Activated CD8-positive, alpha-beta memory T cell treated with anti-CD3 and anti-CD28 coated beads, Interleukin-2, amount 50 U/mL, for 1 hour (primary cell): Measurements from ENCODE around the gene DIS3L2.
"Not testable (repeated sequence)": the region's sequence is repeated elsewhere in the genome, so short reads cannot be mapped to it uniquely, and the experiment has no call there.

ENCODE experiments used
- DNase-seq: peaks from one replicate; pipeline ENCODE4 v3.0.0-alpha.2; 2020; ENCODE audit errors: extremely low read depth

DIS3L2 gene

DNA sequence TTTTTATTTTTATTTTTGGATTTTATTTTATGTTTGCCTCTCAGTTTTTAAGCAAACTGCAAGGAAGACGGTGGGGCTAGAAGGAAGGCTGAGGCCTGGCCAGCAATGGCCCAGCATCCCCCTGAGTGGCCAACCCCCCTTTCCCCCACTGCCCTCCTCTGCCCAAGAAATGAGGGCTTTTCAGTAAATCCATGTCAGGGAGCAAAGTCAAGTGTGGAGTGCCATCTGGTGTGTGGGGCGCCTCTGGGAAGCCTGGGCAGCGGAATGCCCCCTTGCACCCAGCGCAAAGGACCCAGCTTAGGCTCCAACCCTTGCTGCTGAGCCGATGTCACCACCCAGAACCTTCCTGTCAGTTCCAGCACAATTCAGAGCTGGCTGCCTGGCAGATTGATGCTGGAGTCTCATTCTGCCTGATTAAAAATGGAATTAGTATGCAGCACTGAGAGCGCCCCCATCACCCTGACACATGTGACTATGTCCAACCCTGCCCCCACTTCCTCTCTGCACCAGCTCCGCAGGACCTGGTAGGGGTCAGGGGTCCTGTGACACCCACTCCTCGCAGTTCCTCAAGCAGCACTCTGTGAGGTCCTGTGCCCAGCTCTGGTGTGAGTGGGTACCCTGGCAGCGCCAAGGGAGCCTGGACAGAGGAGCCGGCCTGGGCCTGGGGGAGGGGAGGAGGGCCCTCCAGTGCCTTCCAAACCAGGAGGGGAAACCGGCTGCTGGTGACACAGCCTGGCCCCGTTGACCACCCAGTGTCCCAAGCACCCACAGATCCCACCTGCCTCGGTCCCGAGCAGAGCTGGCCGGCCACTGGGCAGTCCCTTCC, 407.8 kb downstream of the DIS3L2 start:
- DNase-seq, result no peak

DNA sequence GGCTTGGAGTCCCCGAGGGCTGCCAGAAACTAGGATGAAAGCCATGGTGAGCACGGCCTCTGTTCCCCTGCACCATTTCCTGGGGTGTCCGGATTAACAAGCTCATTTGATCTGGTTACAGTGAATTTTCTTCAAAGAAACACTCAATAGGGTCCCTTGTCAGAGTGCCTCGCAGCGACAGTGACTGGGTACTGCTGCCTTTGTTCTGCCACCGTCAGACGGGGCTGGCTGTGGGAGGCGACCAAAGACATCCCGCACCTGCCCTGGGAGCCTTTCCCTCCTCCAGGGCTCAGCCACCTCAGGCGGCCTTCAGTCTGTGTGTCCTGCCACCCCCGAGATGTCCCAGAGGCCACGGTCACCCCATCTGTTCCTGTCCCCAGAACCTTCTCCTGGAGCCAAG, 408.5 kb downstream of the DIS3L2 start:
- DNase-seq, result not testable (repeated sequence)

DNA sequence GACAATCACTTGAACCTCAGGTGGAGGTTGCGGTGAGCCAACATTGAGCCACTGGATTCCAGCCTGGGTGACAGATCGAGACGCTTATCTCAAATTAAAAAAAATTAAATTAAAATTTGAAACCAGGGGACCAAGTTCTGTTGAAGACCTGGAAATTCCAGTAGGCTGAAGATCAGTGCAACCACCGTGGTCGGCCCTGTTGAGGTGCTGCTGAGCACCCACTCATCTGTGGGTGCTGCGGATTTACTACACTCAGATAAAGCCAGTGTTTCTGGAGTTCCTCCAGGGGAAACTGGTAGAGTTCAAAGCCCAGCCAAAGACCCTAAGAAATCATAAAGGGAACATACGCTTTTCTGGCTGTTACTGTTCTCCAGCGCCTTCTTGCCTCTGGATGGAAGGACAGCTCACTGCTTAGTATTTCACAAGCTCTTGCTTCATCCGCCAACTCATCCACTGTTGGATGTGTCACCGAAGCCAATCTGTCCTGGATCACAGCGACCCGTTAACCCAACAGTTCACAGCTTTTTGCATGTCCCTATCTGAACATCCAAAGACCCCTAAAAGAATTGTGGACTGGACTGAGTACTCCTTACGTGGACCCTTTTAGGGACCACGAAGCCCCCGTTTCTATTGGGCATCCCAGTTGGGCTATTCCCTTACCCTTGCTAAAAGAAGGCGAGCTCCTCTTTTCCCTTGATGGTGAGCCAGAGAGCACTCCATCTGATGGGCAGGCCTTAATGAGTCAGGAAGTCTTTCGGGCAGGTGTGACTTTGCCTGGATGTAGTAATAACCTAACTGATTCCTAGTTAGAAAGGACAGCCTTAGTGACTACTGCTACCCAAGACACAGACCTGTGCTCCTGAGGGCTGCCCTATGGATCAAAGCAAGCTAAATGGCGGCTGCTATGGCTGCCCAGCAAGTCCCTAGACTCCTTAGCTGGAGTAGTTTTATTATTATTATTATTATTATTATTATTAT, 411.0 kb downstream of the DIS3L2 start:
- DNase-seq, result no peak

DNA sequence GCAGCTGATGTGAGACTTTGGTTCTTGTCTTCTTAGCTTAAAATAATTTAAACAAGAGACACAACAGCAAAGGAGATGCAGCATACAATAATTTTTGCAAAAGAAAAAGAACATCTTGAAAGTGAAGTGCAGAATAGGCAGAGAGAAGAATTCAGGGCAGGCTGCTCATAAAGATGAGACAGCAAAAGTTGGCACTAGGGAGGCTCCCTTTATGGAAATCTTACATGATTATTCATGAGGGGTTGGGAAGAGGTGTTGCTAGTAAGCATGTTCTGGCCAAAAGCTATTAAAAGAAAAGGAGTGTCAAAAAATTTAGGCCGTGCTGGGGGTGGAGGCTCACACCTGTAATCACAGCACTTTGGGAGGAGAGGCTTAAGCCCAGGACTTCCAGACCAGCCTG, 412.8 kb downstream of the DIS3L2 start:
- DNase-seq, result no peak

DNA sequence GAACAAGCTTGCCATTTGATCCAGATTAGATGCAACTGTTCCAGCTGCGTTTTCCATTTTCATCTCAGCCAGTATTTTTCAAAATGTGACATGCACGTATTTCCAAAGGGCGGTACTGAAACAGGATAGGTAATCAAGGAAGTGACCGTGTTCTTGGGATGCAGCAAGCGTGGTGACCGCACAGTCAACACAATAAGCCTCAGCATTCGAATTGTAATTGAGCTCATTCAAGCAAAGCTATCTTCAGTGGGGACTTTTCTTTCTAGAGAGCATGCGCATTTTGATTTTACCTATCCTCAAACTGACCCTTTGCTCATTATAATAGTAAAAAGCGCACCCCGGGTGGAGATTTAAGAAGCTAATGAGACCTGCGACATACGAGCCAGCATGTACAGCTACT, 413.7 kb downstream of the DIS3L2 start:
- DNase-seq, result no peak

DNA sequence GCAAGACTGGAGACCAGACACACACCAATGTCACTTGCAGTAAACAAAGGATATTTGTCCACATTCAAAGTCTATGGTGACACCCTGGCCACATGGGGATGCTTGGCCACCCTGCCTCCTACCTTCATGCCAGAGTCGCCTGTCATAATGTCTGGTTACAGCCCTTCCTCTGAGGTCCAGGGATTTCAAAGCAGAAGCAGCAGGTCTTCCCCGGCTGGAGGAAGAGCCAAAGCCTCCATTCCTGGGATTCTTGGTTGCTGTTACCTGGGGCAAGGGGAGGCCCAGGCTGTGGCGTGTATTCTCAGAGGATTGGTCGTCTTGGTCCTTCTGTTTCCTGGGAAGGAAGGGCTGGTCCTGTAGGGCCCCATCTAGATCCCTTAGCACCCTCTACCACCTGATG, 414.7 kb downstream of the DIS3L2 start:
- no peak for DNase-seq

DNA sequence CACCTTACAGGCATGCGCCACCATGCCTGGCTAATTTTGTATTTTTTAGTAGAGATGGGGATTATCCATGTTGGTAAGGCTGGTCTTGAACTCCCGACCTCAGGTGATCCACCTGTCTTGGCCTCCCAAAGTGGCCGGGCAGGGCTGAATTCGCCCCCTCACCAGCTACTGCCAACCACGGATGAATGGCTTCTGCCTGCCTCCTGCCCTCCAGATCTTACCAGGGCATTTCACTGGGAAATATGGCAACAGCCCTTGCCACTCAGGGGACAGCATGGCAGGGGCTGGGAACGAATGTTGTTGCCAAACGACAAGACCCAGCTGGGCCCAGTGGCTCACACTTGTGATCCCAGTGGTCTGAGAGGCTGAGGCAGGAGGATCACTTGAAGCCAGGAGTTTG, 415.2 kb downstream of the DIS3L2 start:
- no peak for DNase-seq

DNA sequence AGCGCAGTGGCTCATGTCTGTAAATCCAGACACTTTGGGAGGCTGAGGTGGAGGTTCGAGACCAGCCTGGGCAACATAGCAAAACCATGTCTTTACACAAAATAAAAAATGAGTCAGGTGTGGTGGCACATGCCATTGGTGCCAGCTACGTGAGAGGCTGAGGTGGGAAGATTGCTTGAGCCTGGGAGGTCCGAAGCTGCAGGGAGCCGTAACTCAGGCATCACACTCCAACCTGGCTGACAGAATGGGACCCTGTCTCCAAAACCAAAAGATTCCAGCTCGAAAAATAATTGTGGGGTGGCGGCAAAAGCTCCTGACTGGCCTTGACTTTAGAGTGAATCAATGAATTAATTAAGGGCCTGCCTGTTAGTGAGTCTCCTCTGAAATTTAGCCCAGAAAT, 415.8 kb downstream of the DIS3L2 start:
- no peak for DNase-seq

DNA sequence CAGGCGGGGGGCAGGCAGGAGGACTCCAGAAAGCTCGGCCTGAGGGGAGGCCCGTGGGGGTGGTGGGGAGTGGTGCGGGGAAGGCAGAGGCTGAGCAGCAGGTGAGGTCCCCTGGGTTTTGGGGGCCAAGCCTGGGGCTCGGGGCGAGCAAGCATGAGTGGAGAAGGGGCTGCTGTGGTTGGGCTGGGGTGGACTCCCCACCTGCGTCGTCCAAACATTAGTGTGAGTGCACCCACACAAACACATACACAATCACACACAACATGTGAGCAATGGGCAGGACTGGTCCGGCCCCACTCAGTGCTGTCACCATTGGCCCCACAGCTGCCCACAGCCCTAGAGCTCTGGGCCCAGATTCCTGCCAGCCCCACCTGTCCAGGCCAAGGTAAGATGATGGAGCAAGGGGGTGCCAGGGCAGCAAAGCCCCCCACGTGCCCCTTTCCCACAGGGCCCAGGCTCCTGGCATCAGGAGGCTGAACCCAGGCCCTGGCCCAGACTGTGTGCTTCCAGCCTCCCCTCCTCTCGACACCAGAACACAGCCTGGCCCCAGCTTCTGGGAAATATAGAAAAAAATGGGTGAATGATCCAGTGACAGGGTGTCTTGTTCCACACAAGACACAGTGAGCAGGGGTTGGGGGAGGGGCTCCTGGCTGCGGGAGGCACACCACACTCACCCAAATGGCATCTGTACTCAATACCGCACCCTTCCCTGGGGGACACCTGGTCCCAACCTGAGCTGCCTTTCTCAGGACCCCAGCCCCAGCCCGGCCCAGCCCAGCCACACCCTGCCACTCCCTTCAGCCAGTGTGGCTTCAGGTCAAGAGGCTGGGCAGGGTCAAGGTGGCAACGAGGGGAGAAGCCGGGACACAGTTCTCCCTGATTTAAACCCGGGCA, 416.6 kb downstream of the DIS3L2 start:
- DNase-seq, result no peak

DNA sequence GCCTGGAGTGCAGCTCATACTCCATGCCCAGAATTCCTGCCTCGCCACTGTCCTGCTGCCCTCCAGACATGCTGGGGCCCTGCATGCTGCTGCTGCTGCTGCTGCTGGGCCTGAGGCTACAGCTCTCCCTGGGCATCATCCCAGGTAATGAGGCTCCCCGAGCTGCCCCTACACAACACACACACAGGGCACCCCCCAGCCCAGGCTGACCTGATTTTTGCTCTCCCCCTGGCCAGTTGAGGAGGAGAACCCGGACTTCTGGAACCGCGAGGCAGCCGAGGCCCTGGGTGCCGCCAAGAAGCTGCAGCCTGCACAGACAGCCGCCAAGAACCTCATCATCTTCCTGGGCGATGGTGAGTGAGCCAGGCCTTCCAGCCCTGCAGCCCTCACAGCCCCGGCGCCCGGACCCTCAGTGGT, 417.2 kb downstream of the DIS3L2 start, which contains the start of gene ALPP:
TSS of gene ALPP (plus strand) at position 17 of the 417 bp plus-strand sequence. CDS start at position 69, 52 bp downstream.
- DNase-seq, result not testable (repeated sequence)

DNA sequence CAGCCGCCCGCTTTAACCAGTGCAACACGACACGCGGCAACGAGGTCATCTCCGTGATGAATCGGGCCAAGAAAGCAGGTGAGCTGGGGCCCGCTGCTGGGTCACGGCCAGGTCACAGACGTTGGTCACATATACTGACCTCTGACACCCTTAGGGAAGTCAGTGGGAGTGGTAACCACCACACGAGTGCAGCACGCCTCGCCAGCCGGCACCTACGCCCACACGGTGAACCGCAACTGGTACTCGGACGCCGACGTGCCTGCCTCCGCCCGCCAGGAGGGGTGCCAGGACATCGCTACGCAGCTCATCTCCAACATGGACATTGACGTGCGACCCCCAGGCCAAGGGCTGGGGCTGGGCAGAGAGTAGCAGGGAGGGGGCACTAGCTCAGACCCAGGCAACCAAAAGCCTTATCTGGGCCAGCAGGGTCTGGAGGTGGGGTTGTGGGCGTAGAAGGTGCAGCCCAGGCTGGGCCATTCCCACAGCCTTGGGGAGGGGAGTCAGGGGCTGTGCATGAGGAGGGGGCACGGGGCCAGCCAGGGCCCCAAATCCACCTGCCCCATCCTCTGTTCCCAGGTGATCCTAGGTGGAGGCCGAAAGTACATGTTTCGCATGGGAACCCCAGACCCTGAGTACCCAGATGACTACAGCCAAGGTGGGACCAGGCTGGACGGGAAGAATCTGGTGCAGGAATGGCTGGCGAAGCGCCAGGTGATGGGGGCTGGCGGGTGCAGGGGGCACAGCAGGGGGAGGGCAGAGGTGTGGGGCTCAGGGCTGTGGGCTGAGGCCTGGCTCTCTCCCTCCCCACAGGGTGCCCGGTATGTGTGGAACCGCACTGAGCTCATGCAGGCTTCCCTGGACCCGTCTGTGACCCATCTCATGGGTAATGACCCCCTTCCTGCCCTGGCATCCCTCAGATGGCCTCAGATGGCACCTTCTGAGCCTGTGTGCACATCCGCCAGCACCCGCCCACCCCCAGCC, 418.4 kb downstream of the DIS3L2 start:
- not testable (repeated sequence) for DNase-seq

DNA sequence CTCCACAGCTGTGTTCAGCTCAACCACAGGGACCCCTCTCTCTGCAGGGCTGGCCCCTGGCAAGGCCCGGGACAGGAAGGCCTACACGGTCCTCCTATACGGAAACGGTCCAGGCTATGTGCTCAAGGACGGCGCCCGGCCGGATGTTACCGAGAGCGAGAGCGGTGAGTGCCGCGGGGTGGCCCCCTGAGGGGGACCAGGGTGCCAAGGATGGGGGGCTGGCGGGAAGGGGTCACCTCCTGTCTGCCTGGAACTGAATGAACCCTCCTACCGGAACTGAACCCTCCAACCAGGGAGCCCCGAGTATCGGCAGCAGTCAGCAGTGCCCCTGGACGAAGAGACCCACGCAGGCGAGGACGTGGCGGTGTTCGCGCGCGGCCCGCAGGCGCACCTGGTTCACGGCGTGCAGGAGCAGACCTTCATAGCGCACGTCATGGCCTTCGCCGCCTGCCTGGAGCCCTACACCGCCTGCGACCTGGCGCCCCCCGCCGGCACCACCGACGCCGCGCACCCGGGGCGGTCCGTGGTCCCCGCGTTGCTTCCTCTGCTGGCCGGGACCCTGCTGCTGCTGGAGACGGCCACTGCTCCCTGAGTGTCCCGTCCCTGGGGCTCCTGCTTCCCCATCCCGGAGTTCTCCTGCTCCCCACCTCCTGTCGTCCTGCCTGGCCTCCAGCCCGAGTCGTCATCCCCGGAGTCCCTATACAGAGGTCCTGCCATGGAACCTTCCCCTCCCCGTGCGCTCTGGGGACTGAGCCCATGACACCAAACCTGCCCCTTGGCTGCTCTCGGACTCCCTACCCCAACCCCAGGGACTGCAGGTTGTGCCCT, 419.9 kb downstream of the DIS3L2 start:
- not testable (repeated sequence) for DNase-seq

DNA sequence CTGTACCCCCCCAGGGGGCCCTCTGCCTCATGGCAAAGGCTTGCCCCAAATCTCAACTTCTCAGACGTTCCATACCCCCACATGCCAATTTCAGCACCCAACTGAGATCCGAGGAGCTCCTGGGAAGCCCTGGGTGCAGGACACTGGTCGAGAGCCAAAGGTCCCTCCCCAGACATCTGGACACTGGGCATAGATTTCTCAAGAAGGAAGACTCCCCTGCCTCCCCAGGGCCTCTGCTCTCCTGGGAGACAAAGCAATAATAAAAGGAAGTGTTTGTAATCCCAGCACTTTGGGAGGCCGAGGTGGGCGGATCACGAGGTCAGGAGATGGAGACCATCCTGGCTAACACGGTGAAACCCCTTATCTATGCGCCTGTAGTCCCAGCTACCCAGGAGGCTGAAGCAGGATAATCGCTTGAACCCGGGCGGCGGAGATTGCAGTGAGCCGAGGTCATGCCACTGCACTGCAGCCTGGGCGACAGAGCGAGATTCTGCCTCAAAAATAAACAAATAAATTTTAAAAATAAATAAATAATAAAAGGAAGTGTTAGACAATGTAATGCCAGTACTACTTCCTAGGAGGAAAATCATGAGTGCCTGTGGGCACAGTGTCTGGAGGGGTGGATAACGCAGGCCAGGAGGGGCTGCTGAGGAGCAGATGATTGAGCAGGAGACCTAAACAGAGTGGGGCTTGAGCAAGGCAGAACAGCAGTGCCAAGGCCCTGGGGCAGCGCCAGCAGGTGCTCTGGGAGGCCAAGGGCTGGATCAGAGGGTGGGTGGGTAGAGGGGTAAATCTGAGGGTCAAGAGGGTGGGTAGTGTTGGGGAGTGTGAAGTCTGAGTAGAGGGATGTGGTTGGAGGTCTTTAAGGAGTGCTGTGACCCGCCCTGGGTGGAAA, 421.1 kb downstream of the DIS3L2 start:
- DNase-seq, result no peak

DNA sequence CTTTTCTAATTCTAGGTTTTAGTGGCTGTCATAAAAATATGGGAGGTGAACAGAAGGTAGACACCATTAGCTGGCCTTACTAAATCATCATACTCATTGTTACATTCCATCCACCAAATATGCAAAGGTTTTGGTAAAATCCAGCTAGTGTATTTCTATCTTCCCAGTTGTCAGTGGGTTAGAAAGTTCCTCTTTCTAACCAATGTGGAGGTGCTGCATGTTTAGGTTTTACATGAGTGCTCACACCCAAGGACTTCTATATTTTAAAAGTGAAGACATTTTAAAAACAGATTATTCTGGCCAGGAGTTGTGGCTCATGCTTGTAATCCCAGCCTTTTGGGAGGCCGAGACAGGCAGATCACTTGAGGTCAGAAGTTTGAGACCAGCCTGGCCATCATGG, 423.0 kb downstream of the DIS3L2 start:
- DNase-seq, result no peak

DNA sequence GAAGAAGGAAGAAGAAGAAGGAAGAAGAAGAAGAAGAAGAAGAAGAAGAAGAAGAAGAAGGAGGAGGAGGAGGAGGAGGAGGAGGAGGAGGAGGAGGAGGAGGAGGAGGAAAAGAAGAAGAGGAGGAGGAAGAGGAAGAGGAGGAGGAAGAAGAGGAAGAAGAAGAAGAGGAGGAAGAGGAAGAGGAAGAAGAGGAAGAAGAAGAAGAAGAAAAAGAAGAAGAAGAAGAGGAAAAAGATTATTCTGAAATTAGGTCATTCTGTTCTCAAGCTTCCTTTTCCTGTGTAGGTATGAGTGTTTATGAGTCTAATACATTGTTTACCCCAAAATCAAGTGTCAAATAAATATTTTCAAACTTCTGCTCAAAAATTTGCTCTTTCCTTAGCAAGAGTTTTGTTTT, 423.5 kb downstream of the DIS3L2 start:
- DNase-seq, result not testable (repeated sequence)

DNA sequence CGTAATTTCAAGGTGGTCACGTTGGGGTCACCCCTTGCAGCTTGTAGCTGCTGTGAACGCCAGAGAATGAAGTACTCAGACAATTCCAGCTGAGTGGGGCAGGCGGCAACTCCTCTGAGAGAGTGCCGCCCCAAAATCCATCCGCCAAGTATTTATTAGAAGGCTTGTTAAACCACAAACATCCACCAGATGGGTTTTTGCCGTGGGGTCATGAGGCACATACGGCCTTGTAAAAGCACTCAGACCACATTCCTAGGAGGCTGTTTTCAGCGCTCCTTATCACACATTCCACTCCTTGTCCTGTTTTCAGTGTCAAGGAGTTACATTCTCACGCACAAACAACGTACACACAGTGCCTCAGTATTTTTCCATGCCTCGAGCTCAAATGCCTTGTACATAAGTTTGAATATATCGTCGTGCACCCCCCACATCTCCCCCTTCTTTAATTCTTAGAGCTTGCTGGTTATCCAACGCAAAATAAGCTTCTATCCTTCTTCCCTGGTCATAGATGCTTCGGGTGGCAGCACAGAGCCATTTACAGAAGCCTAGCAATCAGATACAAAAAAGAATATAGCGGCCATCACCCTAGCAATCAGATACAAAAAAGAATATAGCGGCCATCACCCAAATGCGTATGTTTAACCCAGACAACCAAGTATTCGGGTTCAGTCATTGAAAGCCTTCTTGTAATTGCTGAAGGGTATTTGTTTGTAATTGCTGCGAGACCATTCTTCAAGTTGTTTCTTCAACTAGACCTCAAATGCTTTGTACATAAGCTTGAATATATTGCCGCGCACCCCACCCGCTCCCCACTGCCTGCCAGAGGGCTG, 424.4 kb downstream of the DIS3L2 start:
- no peak for DNase-seq

DNA sequence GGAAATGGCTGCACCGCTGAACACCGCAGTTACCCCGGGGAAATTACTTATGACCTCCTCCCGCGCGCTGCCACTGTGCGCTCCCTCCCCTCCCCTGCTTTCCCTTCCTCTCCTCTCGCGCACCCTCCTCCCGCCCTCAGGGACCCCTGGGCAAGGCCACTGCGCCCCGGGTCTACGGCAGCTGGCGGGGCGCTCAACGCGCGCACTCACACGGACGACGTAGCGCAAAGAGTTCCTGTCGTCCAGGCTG, 424.9 kb downstream of the DIS3L2 start:
- no peak for DNase-seq
